ENCODE results near the gene BMPR1A. TPM values are rescaled to one million over a fixed set of nuclear protein-coding genes. Genes with fewer than 3 reads are reported as not detected.
"Not testable (repeated sequence)": the region's sequence is repeated elsewhere in the genome, so short reads cannot be mapped to it uniquely, and the experiment has no call there.

BMPR1A gene
- total RNA-seq, 2 experiments from 2014 or later: 10.8 to 13.6 TPM

GRCh38 chr10:86976362-86977056 is 220.1 kb downstream of the BMPR1A start:
- POLR2A ChIA-PET: no interaction called here
- no peaks in the 10 kb centered on the region for H3K9me3 Mint-ChIP-seq
- no peak overlapping the region for H3K27ac Mint-ChIP-seq
- H3K4me1 Mint-ChIP-seq (ENCODE audit: low read depth): peaks cover 5% of the 10 kb centered on the region
- DNase-seq: no peak
- intact Hi-C loops (cut with micrococcal nuclease): no loop called here
- no peaks in the 10 kb centered on the region for H3K27me3 Mint-ChIP-seq
- no peak overlapping the region for H3K4me3 Mint-ChIP-seq
- CTCF ChIA-PET: interaction anchor here (1.1 to 2.0 kb wide), 3 partner anchors 10 to 16 kb away, joined by 3 to 7 read pairs (median 5); no protein-coding TSS in a partner anchor
- H3K36me3 Mint-ChIP-seq: no peaks in the 10 kb centered on the region

- DNase-seq; H3K9me3 Mint-ChIP-seq; H3K4me1 Mint-ChIP-seq (ENCODE audit: low read depth); CTCF ChIA-PET; POLR2A ChIA-PET; H3K36me3 Mint-ChIP-seq; H3K27ac Mint-ChIP-seq; intact Hi-C loops (cut with micrococcal nuclease); H3K27me3 Mint-ChIP-seq; H3K4me3 Mint-ChIP-seq: not testable (repeated sequence)
These were observed 222.0 kb downstream of the BMPR1A start for GRCh38 chr10:86978457-86978856.

GRCh38 chr10:86979296-86979818 is 222.9 kb downstream of the BMPR1A start:
- ChIA-PET POLR2A (no interaction called here), CTCF (interaction anchor here (1.0 kb wide), 1 partner anchor 19 kb away, joined by 3 read pairs; no protein-coding TSS in a partner anchor)
- Mint-ChIP-seq H3K27me3 (no peaks in the 10 kb centered on the region), H3K9me3 (no peaks in the 10 kb centered on the region), H3K36me3 (no peaks in the 10 kb centered on the region), H3K27ac (no peak overlapping the region), H3K4me1 (ENCODE audit: low read depth) (no peaks in the 10 kb centered on the region), H3K4me3 (no peak overlapping the region)
- intact Hi-C loops (cut with micrococcal nuclease): no loop called here
- DNase-seq: no peak

- intact Hi-C loops (cut with micrococcal nuclease): no loop called here
- DNase-seq: no peak
- CTCF ChIA-PET: interaction anchor here (1.0 kb wide), 1 partner anchor 20 kb away, joined by 3 read pairs; no protein-coding TSS in a partner anchor
- no peak overlapping the region for H3K27ac Mint-ChIP-seq
- no peaks in the 10 kb centered on the region for H3K27me3 Mint-ChIP-seq
- no peaks in the 10 kb centered on the region for H3K4me1 Mint-ChIP-seq (ENCODE audit: low read depth)
- no peaks in the 10 kb centered on the region for H3K36me3 Mint-ChIP-seq
- POLR2A ChIA-PET: no interaction called here
- H3K9me3 Mint-ChIP-seq: no peaks in the 10 kb centered on the region
- no peak overlapping the region for H3K4me3 Mint-ChIP-seq
These were observed 223.6 kb downstream of the BMPR1A start for GRCh38 chr10:86979977-86980448.

- H3K36me3 Mint-ChIP-seq; POLR2A ChIA-PET; CTCF ChIA-PET; H3K27ac Mint-ChIP-seq; H3K27me3 Mint-ChIP-seq; H3K9me3 Mint-ChIP-seq; H3K4me1 Mint-ChIP-seq (ENCODE audit: low read depth); H3K4me3 Mint-ChIP-seq; intact Hi-C loops (cut with micrococcal nuclease); DNase-seq: not testable (repeated sequence)
These were observed 224.6 kb downstream of the BMPR1A start for GRCh38 chr10:86981020-86981419.

GRCh38 chr10:86981716-86982115 is 225.3 kb downstream of the BMPR1A start:
- H3K9me3 Mint-ChIP-seq: no peaks in the 10 kb centered on the region
- H3K27ac Mint-ChIP-seq: no peak overlapping the region
- H3K4me1 Mint-ChIP-seq (ENCODE audit: low read depth): no peaks in the 10 kb centered on the region
- H3K36me3 Mint-ChIP-seq: no peaks in the 10 kb centered on the region
- POLR2A ChIA-PET: no interaction called here
- no peak for DNase-seq
- intact Hi-C loops (cut with micrococcal nuclease): no loop called here
- H3K27me3 Mint-ChIP-seq: no peaks in the 10 kb centered on the region
- H3K4me3 Mint-ChIP-seq: no peak overlapping the region
- CTCF ChIA-PET: no interaction called here

Other genes with a start within 250 kb of the BMPR1A start
- 10 to 100 TPM; 43.6 to 44.6 TPM for gene WAPL, start 234.8 kb upstream of the BMPR1A start, total RNA-seq
- gene OPN4, start 102.1 kb upstream of the BMPR1A start, total RNA-seq: not detected
- gene LDB3, start 88.1 kb upstream of the BMPR1A start, total RNA-seq: under 1 TPM; 0.12 to 0.43 TPM
- gene MMRN2, start 201.0 kb downstream of the BMPR1A start, total RNA-seq: not detected
- gene SNCG, start 202.0 kb downstream of the BMPR1A start, total RNA-seq: not detected
- not detected for gene ADIRF, start 211.9 kb downstream of the BMPR1A start, total RNA-seq